Fibroblast of lung (primary cell): ENCODE results near the gene GABRB2. TPM values are rescaled to one million over a fixed set of nuclear protein-coding genes. Genes with fewer than 3 reads are reported as not detected.

ENCODE experiments used
- DNase-seq, 2 donors: peaks; one replicate each; pipeline versions ENCODE4 v3.0.0 to v3.0.0-alpha.2; 2010; ENCODE audit warnings: low read depth in 2 of 2
- H2AFZ ChIP-seq: 2 replicates; pipeline ENCODE4 v1.5.1; 2012; ENCODE audit warnings: low read length, control low read depth, inconsistent platforms
- H3K27ac ChIP-seq: 2 replicates; pipeline ENCODE4 v1.5.1; 2011; ENCODE audit warnings: low read length, control low read depth; ENCODE audit not compliant: insufficient read depth
- H3K27me3 ChIP-seq: 2 replicates; pipeline ENCODE4 v1.5.1; 2011; ENCODE audit warnings: mild to moderate bottlenecking, low read length; ENCODE audit not compliant: control insufficient read depth, insufficient read depth
- H3K36me3 ChIP-seq: 2 replicates; pipeline ENCODE4 v1.5.1; 2011; ENCODE audit warnings: low read length; ENCODE audit not compliant: control insufficient read depth, insufficient read depth
- H3K4me1 ChIP-seq: 2 replicates; pipeline ENCODE4 v1.5.1; 2011; ENCODE audit warnings: low read length; ENCODE audit not compliant: control insufficient read depth, insufficient read depth; ENCODE audit errors: extremely low read depth
- H3K4me2 ChIP-seq: 2 replicates; pipeline ENCODE4 v1.5.1; 2011; ENCODE audit warnings: low read length, control low read depth; ENCODE audit not compliant: insufficient read depth; ENCODE audit errors: extremely low read depth
- H3K4me3 ChIP-seq, 4 experiments: fragments of 200-600 bp in 1 of 4; sonication (generic) in 1 of 4; replicated peaks in 1 of 4; 2 replicates each; pipeline ENCODE4 v1.5.1; 2011 to 2016; ENCODE audit warnings: low read length in 4 of 4, low read depth in 3 of 4, mild to moderate bottlenecking in 3 of 4, control low read depth in 2 of 4, inconsistent platforms in 1 of 4, mixed read lengths in 1 of 4; ENCODE audit not compliant: insufficient read depth in 1 of 4; ENCODE audit errors: control extremely low read depth in 1 of 4
- H3K79me2 ChIP-seq: 2 replicates; pipeline ENCODE4 v1.5.1; 2012; ENCODE audit warnings: mild to moderate bottlenecking, low read length, inconsistent platforms; ENCODE audit not compliant: control insufficient read depth, insufficient read depth
- H3K9ac ChIP-seq: 2 replicates; pipeline ENCODE4 v1.5.1; 2011; ENCODE audit warnings: mild to moderate bottlenecking, low read length, control low read depth; ENCODE audit not compliant: insufficient read depth
- H3K9me3 ChIP-seq: 2 replicates; pipeline ENCODE4 v1.5.1; 2012; ENCODE audit warnings: low read depth, low read length; ENCODE audit not compliant: control insufficient read depth, insufficient read depth
- H4K20me1 ChIP-seq: 2 replicates; pipeline ENCODE4 v1.5.1; 2011; ENCODE audit warnings: low read length; ENCODE audit not compliant: control insufficient read depth, insufficient read depth; ENCODE audit errors: extremely low read depth
- EZH2 ChIP-seq: IDR thresholded peaks from 2 replicates; pipeline ENCODE4 v1.5.1; 2012; ENCODE audit warnings: low read length, control low read depth, mild to moderate bottlenecking; ENCODE audit errors: missing control alignments
- polyA plus RNA-seq, 2 donors: library from polyadenylated mRNA; depleted of rRNA in 1 of 2; stranded (reverse) in 1 of 2; unstranded in 1 of 2; fragments of >200 nt; gene quantifications; 2 replicates each; pipeline ENCODE4 v1.2.1, GENCODE V29; 2011 to 2012; ENCODE audit warnings: missing spikeins in 1 of 2
- total RNA-seq: library from RNA; depleted of rRNA; stranded (reverse); fragments of >200 nt; gene quantifications from 2 replicates; pipeline ENCODE4 v1.2.1, GENCODE V29; 2014
- TF ChIP-seq, protein P1 (sequence below), 2 donors: IDR thresholded peaks in 1 of 2; conservative IDR thresholded peaks in 1 of 2; 1 replicate in 1 of 2; 2 replicates in 1 of 2; pipeline ENCODE4 v1.5.1; 2011 to 2012; ENCODE audit warnings: low read length in 2 of 2, control low read depth in 1 of 2, inconsistent platforms in 1 of 2, low read depth in 1 of 2, mild to moderate bottlenecking in 1 of 2

The GABRB2 gene
- total and polyA plus RNA-seq, 2 donors (not counting 1 experiment from before 2014, with no cell fraction given), result under 0.01 to 0.01 TPM

DNA sequence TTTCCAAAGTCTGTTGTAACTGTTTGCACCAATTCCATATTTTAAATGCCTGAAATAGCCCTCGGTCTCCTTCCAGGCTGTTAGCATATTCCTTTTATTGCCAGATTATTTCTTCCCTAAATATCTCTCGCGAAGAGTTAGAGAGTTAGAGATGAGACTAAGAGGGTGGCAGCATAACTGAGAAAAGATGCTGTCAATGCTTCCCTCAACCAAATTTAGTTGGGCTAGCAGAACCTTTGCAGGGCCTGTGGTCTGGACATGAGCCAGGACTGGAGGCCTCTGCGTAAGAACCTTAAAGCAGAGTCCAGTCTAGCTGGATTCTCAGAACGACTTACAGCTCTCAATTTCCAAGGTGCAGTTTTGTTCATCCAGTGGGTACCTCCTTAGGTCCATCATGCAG is 135.9 kb downstream of the GABRB2 start:
- H4K20me1 ChIP-seq, result no peaks in the 10 kb centered on the region
- H2AFZ ChIP-seq, result no peak overlapping the region
- DNase-seq, result no peak
- TF ChIP-seq EZH2, result no peak
- TF ChIP-seq, protein P1, sequence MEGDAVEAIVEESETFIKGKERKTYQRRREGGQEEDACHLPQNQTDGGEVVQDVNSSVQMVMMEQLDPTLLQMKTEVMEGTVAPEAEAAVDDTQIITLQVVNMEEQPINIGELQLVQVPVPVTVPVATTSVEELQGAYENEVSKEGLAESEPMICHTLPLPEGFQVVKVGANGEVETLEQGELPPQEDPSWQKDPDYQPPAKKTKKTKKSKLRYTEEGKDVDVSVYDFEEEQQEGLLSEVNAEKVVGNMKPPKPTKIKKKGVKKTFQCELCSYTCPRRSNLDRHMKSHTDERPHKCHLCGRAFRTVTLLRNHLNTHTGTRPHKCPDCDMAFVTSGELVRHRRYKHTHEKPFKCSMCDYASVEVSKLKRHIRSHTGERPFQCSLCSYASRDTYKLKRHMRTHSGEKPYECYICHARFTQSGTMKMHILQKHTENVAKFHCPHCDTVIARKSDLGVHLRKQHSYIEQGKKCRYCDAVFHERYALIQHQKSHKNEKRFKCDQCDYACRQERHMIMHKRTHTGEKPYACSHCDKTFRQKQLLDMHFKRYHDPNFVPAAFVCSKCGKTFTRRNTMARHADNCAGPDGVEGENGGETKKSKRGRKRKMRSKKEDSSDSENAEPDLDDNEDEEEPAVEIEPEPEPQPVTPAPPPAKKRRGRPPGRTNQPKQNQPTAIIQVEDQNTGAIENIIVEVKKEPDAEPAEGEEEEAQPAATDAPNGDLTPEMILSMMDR (conservative IDR thresholded peaks at IDR 0.05 in 1 of 2, IDR thresholded peaks at IDR 0.05 in 1 of 2; ENCODE audit: low read depth in 1 of 2, low read length in 2 of 2), result no peak
- H3K27me3 ChIP-seq, result no peaks in the 10 kb centered on the region
- no peak overlapping the region for H3K4me3 ChIP-seq
- no peaks in the 10 kb centered on the region for H3K9me3 ChIP-seq
- H3K4me2 ChIP-seq, result no peak overlapping the region
- no peaks in the 10 kb centered on the region for H3K4me1 ChIP-seq
- no peak overlapping the region for H3K9ac ChIP-seq
- H3K36me3 ChIP-seq, result no peaks in the 10 kb centered on the region
- no peaks in the 10 kb centered on the region for H3K79me2 ChIP-seq
- no peak overlapping the region for H3K27ac ChIP-seq

DNA sequence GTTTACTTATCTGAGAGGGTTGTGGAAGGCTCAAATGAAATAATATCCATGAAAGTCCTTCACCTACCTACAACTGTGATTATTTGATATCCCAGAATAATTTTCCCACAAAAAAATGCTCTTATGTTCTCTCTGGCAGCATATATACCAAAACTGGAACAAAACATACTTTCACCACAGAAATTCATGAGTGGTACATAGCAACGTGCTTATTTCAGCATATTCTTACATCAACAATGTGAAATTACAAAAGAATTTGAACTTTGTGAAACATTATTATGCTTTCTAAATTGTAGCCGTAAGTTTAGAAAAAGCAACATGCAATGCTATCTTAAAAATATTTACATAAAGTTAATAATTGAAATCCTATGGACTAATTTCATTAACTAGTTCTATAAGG is 137.1 kb downstream of the GABRB2 start:
- Histone ChIP-seq H3K9me3 (no peaks in the 10 kb centered on the region), H2AFZ (no peak overlapping the region), H3K36me3 (no peaks in the 10 kb centered on the region), H3K4me3 (no peak overlapping the region), H3K4me1 (no peaks in the 10 kb centered on the region), H3K4me2 (no peak overlapping the region), H3K27me3 (no peaks in the 10 kb centered on the region), H3K9ac (no peak overlapping the region), H3K27ac (no peak overlapping the region), H3K79me2 (no peaks in the 10 kb centered on the region), H4K20me1 (no peaks in the 10 kb centered on the region)
- no peak for DNase-seq
- TF ChIP-seq, protein P1 (conservative IDR thresholded peaks at IDR 0.05 in 1 of 2, IDR thresholded peaks at IDR 0.05 in 1 of 2; ENCODE audit: low read depth in 1 of 2, low read length in 2 of 2), result no peak
- TF ChIP-seq EZH2, result no peak

DNA sequence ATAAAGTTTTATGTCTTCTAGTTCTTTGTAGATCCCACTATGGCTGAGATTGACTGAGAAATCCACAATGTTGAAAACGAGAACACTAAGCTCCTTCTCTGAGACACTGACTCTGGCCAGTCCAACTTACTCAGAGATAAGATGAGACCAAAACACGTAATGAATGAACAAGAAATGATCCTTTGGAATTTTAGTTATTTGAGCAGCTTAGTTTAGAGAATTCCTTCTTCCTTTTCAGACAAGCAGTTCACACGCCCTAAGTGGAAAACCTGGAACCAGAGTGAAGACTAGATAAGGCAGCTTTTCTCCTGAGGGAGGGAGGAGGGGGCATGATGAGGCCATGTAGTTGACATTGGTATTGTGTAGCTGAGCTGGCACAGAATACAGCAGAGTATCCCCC is 139.6 kb downstream of the GABRB2 start:
- H3K9me3 ChIP-seq, result no peaks in the 10 kb centered on the region
- TF ChIP-seq, protein P1 (conservative IDR thresholded peaks at IDR 0.05 in 1 of 2, IDR thresholded peaks at IDR 0.05 in 1 of 2; ENCODE audit: low read depth in 1 of 2, low read length in 2 of 2), result no peak
- peak in 1 of 2 donors; percentile 1 for DNase-seq
- H3K27me3 ChIP-seq, result no peaks in the 10 kb centered on the region
- no peak overlapping the region for H3K27ac ChIP-seq
- H3K79me2 ChIP-seq, result no peaks in the 10 kb centered on the region
- H3K9ac ChIP-seq, result no peak overlapping the region
- H3K36me3 ChIP-seq, result no peaks in the 10 kb centered on the region
- H2AFZ ChIP-seq, result no peak overlapping the region
- no peak overlapping the region for H3K4me3 ChIP-seq
- no peaks in the 10 kb centered on the region for H3K4me1 ChIP-seq
- no peaks in the 10 kb centered on the region for H4K20me1 ChIP-seq
- no peak overlapping the region for H3K4me2 ChIP-seq
